ENCODE results near the gene NDUFS6. TPM values are rescaled to one million over a fixed set of nuclear protein-coding genes. Genes with fewer than 3 reads are reported as not detected.

The NDUFS6 gene
- total RNA-seq, 1 donor from 2014 or later = 37.6 TPM

DNA sequence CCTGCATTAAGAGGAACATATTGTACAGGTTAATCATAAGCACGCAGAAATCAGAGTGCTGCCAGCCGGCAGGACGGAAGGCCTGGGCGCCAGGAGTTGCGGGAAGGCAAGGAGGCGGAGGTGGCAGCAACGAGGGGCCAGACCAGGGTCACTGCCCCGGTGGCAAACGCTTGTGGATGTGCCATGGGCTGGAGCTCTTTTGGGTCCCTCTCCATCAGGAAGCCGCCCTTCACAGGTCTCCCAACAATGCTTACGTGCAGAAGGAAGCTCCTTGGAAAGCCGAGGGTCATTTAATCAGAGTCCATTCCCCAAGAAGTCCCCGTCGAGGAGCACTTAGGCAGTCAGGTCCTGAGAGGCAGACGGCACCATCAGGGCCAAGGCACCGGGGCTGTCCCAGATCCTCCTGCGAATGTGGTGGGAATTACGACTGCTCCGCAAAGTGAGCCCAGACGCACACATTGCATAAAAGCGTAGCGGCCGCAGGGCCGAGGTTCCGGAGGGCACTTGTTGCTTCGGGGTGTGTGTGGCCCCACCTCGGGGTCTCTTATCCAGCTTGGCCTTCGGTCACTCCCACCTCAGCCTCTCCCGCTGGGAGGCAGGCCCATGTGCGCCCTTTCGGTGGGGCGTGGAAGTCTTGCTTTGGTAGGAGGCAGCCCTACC is 22.1 kb upstream of the NDUFS6 start:
- Histone ChIP-seq H3K79me2 (ENCODE audit: insufficient read depth, low read length) (no peaks in the 10 kb centered on the region), H3K4me2 (ENCODE audit: low read length) (no peak overlapping the region), H4K20me1 (ENCODE audit: insufficient read depth, low read length) (no peaks in the 10 kb centered on the region), H3K27me3 (ENCODE audit: insufficient read depth, low read length) (peaks cover 2% of the 10 kb centered on the region), H2AFZ (ENCODE audit: low read depth, low read length) (no peak overlapping the region), H3K4me3 (ENCODE audit: insufficient read depth, low read depth, low read length) (no peak overlapping the region), H3K36me3 (ENCODE audit: insufficient read depth, low read length) (no peaks in the 10 kb centered on the region), H3K9me3 (ENCODE audit: insufficient read depth, low read depth, low read length) (no peaks in the 10 kb centered on the region), H3K27ac (ENCODE audit: low read depth, low read length) (no peak overlapping the region), H3K4me1 (ENCODE audit: insufficient read depth, low read length) (no peaks in the 10 kb centered on the region), H3K9ac (ENCODE audit: low read length) (no peak overlapping the region)
- no peak for TF ChIP-seq EZH2 (IDR thresholded peaks at IDR 0.05; ENCODE audit: insufficient read depth, low read length)
- no peak for TF ChIP-seq CTCF (IDR thresholded peaks at IDR 0.05; ENCODE audit: insufficient read depth, low read depth, low read length)
- DNase-seq (ENCODE audit: low read depth) = no peak
- no peaks in the 10 kb centered on the region for H3K4me1 Mint-ChIP-seq (ENCODE audit: low read depth, unreplicated experiment)
- H3K9me3 Mint-ChIP-seq (ENCODE audit: unreplicated experiment) = no peaks in the 10 kb centered on the region
- H3K4me3 Mint-ChIP-seq (ENCODE audit: unreplicated experiment) = no peak overlapping the region
- no peak overlapping the region for H3K27ac Mint-ChIP-seq (ENCODE audit: unreplicated experiment)
- no peaks in the 10 kb centered on the region for H3K36me3 Mint-ChIP-seq (ENCODE audit: low read depth, unreplicated experiment)
- no peak for FAIRE-seq
- H3K27me3 Mint-ChIP-seq (ENCODE audit: low read depth, unreplicated experiment) = peaks cover 31% of the 10 kb centered on the region

GRCh38 chr5:1779782-1780613 is 21.2 kb upstream of the NDUFS6 start:
- no peak overlapping the region for H3K4me2 ChIP-seq (ENCODE audit: low read length)
- no peaks in the 10 kb centered on the region for H3K79me2 ChIP-seq (ENCODE audit: insufficient read depth, low read length)
- Mint-ChIP-seq H3K27ac (ENCODE audit: unreplicated experiment) (no peak overlapping the region), H3K4me1 (ENCODE audit: low read depth, unreplicated experiment) (no peaks in the 10 kb centered on the region), H3K36me3 (ENCODE audit: low read depth, unreplicated experiment) (no peaks in the 10 kb centered on the region), H3K4me3 (ENCODE audit: unreplicated experiment) (no peak overlapping the region), H3K9me3 (ENCODE audit: unreplicated experiment) (no peaks in the 10 kb centered on the region), H3K27me3 (ENCODE audit: low read depth, unreplicated experiment) (peaks cover 36% of the 10 kb centered on the region)
- no peak overlapping the region for H3K4me3 ChIP-seq (ENCODE audit: insufficient read depth, low read depth, low read length)
- H3K27me3 ChIP-seq (ENCODE audit: insufficient read depth, low read length) = peaks cover 2% of the 10 kb centered on the region
- no peaks in the 10 kb centered on the region for H3K4me1 ChIP-seq (ENCODE audit: insufficient read depth, low read length)
- TF ChIP-seq CTCF (IDR thresholded peaks at IDR 0.05; ENCODE audit: insufficient read depth, low read depth, low read length) (no peak), EZH2 (IDR thresholded peaks at IDR 0.05; ENCODE audit: insufficient read depth, low read length) (no peak)
- no peak overlapping the region for H2AFZ ChIP-seq (ENCODE audit: low read depth, low read length)
- no peak overlapping the region for H3K27ac ChIP-seq (ENCODE audit: low read depth, low read length)
- FAIRE-seq (no peak), DNase-seq (ENCODE audit: low read depth) (no peak)
- no peaks in the 10 kb centered on the region for H3K9me3 ChIP-seq (ENCODE audit: insufficient read depth, low read depth, low read length)
- H3K9ac ChIP-seq (ENCODE audit: low read length) = no peak overlapping the region
- no peaks in the 10 kb centered on the region for H3K36me3 ChIP-seq (ENCODE audit: insufficient read depth, low read length)
- no peaks in the 10 kb centered on the region for H4K20me1 ChIP-seq (ENCODE audit: insufficient read depth, low read length)

DNA sequence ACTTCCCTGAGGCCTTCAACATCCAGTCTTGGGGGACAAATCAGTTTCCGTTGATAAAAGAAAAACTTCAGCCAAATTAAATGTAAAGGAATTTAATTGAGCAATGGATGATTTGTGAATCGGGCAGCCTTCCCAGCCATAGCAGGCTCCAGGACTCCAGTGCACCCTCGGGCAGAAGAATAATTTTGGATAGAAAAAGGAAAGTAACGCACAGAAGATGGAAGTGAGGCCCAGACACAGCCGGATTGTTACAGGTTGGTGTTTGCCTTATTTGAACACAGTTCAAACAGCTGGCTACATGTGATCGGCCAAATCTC is 20.6 kb upstream of the NDUFS6 start:
- H3K9me3 ChIP-seq (ENCODE audit: insufficient read depth, low read depth, low read length) = no peaks in the 10 kb centered on the region
- no peak overlapping the region for H3K4me3 Mint-ChIP-seq (ENCODE audit: unreplicated experiment)
- H3K27me3 ChIP-seq (ENCODE audit: insufficient read depth, low read length) = peaks cover 2% of the 10 kb centered on the region
- no peak overlapping the region for H3K4me2 ChIP-seq (ENCODE audit: low read length)
- H3K9me3 Mint-ChIP-seq (ENCODE audit: unreplicated experiment) = no peaks in the 10 kb centered on the region
- TF ChIP-seq EZH2 (IDR thresholded peaks at IDR 0.05; ENCODE audit: insufficient read depth, low read length) = no peak
- TF ChIP-seq CTCF (IDR thresholded peaks at IDR 0.05; ENCODE audit: insufficient read depth, low read depth, low read length) = no peak
- no peak overlapping the region for H3K4me3 ChIP-seq (ENCODE audit: insufficient read depth, low read depth, low read length)
- no peaks in the 10 kb centered on the region for H3K36me3 ChIP-seq (ENCODE audit: insufficient read depth, low read length)
- no peak overlapping the region for H3K27ac ChIP-seq (ENCODE audit: low read depth, low read length)
- H3K79me2 ChIP-seq (ENCODE audit: insufficient read depth, low read length) = no peaks in the 10 kb centered on the region
- H4K20me1 ChIP-seq (ENCODE audit: insufficient read depth, low read length) = no peaks in the 10 kb centered on the region
- FAIRE-seq = no peak
- H3K4me1 ChIP-seq (ENCODE audit: insufficient read depth, low read length) = no peaks in the 10 kb centered on the region
- no peaks in the 10 kb centered on the region for H3K4me1 Mint-ChIP-seq (ENCODE audit: low read depth, unreplicated experiment)
- DNase-seq (ENCODE audit: low read depth) = no peak
- H2AFZ ChIP-seq (ENCODE audit: low read depth, low read length) = no peak overlapping the region
- H3K36me3 Mint-ChIP-seq (ENCODE audit: low read depth, unreplicated experiment) = no peaks in the 10 kb centered on the region
- no peak overlapping the region for H3K27ac Mint-ChIP-seq (ENCODE audit: unreplicated experiment)
- H3K27me3 Mint-ChIP-seq (ENCODE audit: low read depth, unreplicated experiment) = peaks cover 38% of the 10 kb centered on the region
- H3K9ac ChIP-seq (ENCODE audit: low read length) = no peak overlapping the region

Measured in astrocyte (in vitro differentiated cells and primary cell).